ENCODE results near the gene PNMA6E.
"Not testable (repeated sequence)": the region's sequence is repeated elsewhere in the genome, so short reads cannot be mapped to it uniquely, and the experiment has no call there.

GRCh38 chrX:153389460-153389768 is 11.7 kb downstream of the PNMA6E start:
- TF ChIP-seq CTCF (conservative IDR thresholded peaks at IDR 0.05; ENCODE audit: low read depth in 2 of 2); CREB1 (CRISPR knock-in tag; IDR thresholded peaks at IDR 0.05; ENCODE audit: low read depth); EZH2phosphoT487 (IDR thresholded peaks at IDR 0.05; ENCODE audit: unreplicated experiment); ZNF114 (CRISPR knock-in tag; IDR thresholded peaks at IDR 0.05); JUNB (IDR thresholded peaks at IDR 0.05; ENCODE audit: unreplicated experiment); REST (IDR thresholded peaks at IDR 0.05; ENCODE audit: unreplicated experiment): not testable (repeated sequence)
